HepG2 (cell line): ENCODE results near the gene WDR81. TPM values are rescaled to one million over a fixed set of nuclear protein-coding genes. Genes with fewer than 3 reads are reported as not detected.

Source experiments
- FOXC1 ChIP-seq: sonication (generic); formaldehyde crosslinking; IDR thresholded peaks from 2 replicates; pipeline ENCODE4 v1.8.0; 2022; ENCODE audit warnings: mild to moderate bottlenecking, missing genetic modification reagents, borderline replicate concordance
- HNRNPUL1 ChIP-seq: fragments of 200-400 bp; formaldehyde crosslinking; IDR thresholded peaks from 2 replicates; pipeline ENCODE4 v1.6.1; 2017; ENCODE audit warnings: low read depth, mild to moderate bottlenecking, low read length, moderate library complexity
- HOXA9 ChIP-seq: sonication (generic); formaldehyde crosslinking; IDR thresholded peaks from 2 replicates; pipeline ENCODE4 v1.8.1; 2022; ENCODE audit warnings: missing genetic modification reagents, mild to moderate bottlenecking, moderate library complexity, borderline replicate concordance
- IKZF1 ChIP-seq: fragments of 450-650 bp; IDR thresholded peaks from 2 replicates; pipeline ENCODE4 v1.7.1; 2016
- NBN ChIP-seq: fragments of 450-650 bp; conservative IDR thresholded peaks from 2 replicates; pipeline ENCODE4 v1.6.1; 2017
- NONO ChIP-seq, 2 experiments: fragments of 450-650 bp in 1 of 2; sonication (generic) in 1 of 2; formaldehyde crosslinking in 1 of 2; IDR thresholded peaks in 1 of 2; conservative IDR thresholded peaks in 1 of 2; 2 replicates each; pipeline versions ENCODE4 v1.6.1 to v1.8.0; 2017 to 2022; ENCODE audit warnings: mild to moderate bottlenecking in 1 of 2, missing genetic modification reagents in 1 of 2, moderate library complexity in 1 of 2
- PRMT3 ChIP-seq: sonication (generic); formaldehyde crosslinking; IDR thresholded peaks from 2 replicates; pipeline ENCODE4 v1.8.1; 2022; ENCODE audit warnings: low read depth, mild to moderate bottlenecking, moderate library complexity, missing genetic modification reagents, borderline replicate concordance
- RFX3 ChIP-seq: IDR thresholded peaks from 2 replicates; pipeline ENCODE4 v1.6.1; 2016; ENCODE audit warnings: missing biosample characterization, missing genetic modification reagents
- SALL1 ChIP-seq: sonication (generic); formaldehyde crosslinking; IDR thresholded peaks from 2 replicates; pipeline ENCODE4 v1.8.0; 2022; ENCODE audit warnings: mild to moderate bottlenecking, missing genetic modification reagents
- ZC3H13 ChIP-seq: sonication (generic); formaldehyde crosslinking; IDR thresholded peaks from 2 replicates; pipeline ENCODE4 v1.8.1; 2023; ENCODE audit warnings: mild to moderate bottlenecking, missing genetic modification reagents, moderate library complexity
- ZEB1 ChIP-seq: IDR thresholded peaks from 2 replicates; pipeline ENCODE4 v1.6.1; 2012; ENCODE audit warnings: mild to moderate bottlenecking, low read depth, inconsistent platforms; ENCODE audit not compliant: insufficient replicate concordance
- ZNF441 ChIP-seq: sonication (generic); formaldehyde crosslinking; IDR thresholded peaks from 2 replicates; pipeline ENCODE4 v1.7.0; 2021; ENCODE audit warnings: missing genetic modification reagents, borderline replicate concordance
- ZNF557 ChIP-seq: sonication (generic); formaldehyde crosslinking; IDR thresholded peaks from 2 replicates; pipeline ENCODE4 v1.4.0; 2020; ENCODE audit warnings: missing genetic modification reagents
- ZNF761 ChIP-seq: sonication (generic); formaldehyde crosslinking; conservative IDR thresholded peaks from 2 replicates; pipeline ENCODE4 v1.4.0; 2020; ENCODE audit warnings: mild to moderate bottlenecking, missing genetic modification reagents
- polyA plus RNA-seq, 8 experiments: library from polyadenylated mRNA; depleted of rRNA in 3 of 8; stranded (reverse) in 7 of 8; unstranded in 1 of 8; fragments of >200 nt; fragmentation: Illumina TruSeq in 4 of 8; extraction: Trizol in 4 of 8; gene quantifications; 2 replicates each; pipeline versions ENCODE4 v1.2.1 to v1.2.3, GENCODE V29; 2011 to 2016; ENCODE audit warnings: low read depth in 4 of 8, missing spikeins in 1 of 8, mixed read lengths in 1 of 8; ENCODE audit not compliant: insufficient read depth in 1 of 8
- total RNA-seq, 5 experiments: library from RNA; depleted of rRNA; stranded (reverse); fragments of >200 nt; fragmentation: Illumina TruSeq; extraction: Trizol; gene quantifications; 2 replicates each; pipeline ENCODE4 v1.2.3, GENCODE V29; 2016; ENCODE audit warnings: low read depth in 1 of 5
- TF ChIP-seq, protein P1 (sequence below): sonication (generic); formaldehyde crosslinking; IDR thresholded peaks from 2 replicates; pipeline ENCODE4 v1.5.0; 2020; ENCODE audit warnings: missing genetic modification reagents
- TF ChIP-seq, protein P2 (sequence below): sonication (generic); formaldehyde crosslinking; IDR thresholded peaks from 2 replicates; pipeline ENCODE4 v1.4.0; 2020; ENCODE audit warnings: missing genetic modification reagents, borderline replicate concordance
- TF ChIP-seq, protein P3 (sequence below): sonication (generic); formaldehyde crosslinking; IDR thresholded peaks from 2 replicates; pipeline ENCODE4 v1.4.0; 2020; ENCODE audit warnings: mild to moderate bottlenecking, missing genetic modification reagents, borderline replicate concordance
- TF ChIP-seq, protein P4 (sequence below): IDR thresholded peaks from 2 replicates; pipeline ENCODE4 v1.6.1; 2016; ENCODE audit warnings: missing genetic modification reagents, missing compliant biosample characterization
- TF ChIP-seq, protein P5 (sequence below): sonication (generic); formaldehyde crosslinking; IDR thresholded peaks from 2 replicates; pipeline ENCODE4 v1.5.0; 2020; ENCODE audit warnings: mild to moderate bottlenecking, missing genetic modification reagents
- TF ChIP-seq, protein P6 (sequence below): sonication (generic); formaldehyde crosslinking; IDR thresholded peaks from 2 replicates; pipeline ENCODE4 v1.8.1; 2023; ENCODE audit warnings: mild to moderate bottlenecking, missing genetic modification reagents, borderline replicate concordance

WDR81 gene
- total and polyA plus RNA-seq, 2 of the 13 experiments (the other 11 are each of a cell fraction or from before 2014, with no cell fraction given): 9.1 to 16.7 TPM

DNA sequence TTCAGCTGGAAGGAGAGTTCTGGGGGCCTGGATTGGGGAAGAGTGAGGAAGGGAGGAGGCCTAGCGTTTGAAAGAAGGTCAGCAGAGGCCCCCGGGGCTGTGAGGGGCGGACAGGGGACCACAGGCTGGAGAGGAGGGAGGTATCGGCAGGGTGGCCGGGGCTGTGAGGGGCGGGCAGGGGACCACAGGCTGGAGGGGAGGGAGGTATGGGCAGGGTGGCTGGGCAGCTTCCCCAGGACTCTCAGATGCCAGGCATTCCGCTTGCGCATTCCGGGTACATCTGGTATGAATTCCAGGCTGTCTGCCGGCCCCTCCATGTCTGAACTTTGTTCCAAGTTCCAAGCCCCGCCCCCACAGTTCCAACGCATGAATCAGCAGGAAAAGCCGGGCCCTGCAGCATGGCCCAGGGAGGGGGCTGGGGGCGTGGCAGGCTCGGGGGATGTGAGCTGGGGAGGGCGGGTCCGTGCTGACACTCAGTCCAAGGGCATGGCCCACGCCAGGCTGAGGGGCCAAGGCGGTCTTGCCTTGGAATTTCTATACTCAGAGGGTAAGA, 10.0 kb upstream of the WDR81 start (continued):
- TF ChIP-seq, protein P1, sequence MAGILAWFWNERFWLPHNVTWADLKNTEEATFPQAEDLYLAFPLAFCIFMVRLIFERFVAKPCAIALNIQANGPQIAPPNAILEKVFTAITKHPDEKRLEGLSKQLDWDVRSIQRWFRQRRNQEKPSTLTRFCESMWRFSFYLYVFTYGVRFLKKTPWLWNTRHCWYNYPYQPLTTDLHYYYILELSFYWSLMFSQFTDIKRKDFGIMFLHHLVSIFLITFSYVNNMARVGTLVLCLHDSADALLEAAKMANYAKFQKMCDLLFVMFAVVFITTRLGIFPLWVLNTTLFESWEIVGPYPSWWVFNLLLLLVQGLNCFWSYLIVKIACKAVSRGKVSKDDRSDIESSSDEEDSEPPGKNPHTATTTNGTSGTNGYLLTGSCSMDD: no peak
- TF ChIP-seq NBN (no peak), ZNF557 (CRISPR knock-in tag) (no peak), NONO (IDR thresholded peaks at IDR 0.05) (no peak), NONO (CRISPR knock-in tag; conservative IDR thresholded peaks at IDR 0.05) (peak; percentile 81), HOXA9 (CRISPR knock-in tag) (no peak), HNRNPUL1 (no peak), IKZF1 (no peak), PRMT3 (no peak), FOXC1 (no peak), SALL1 (CRISPR knock-in tag) (peak; percentile 82), ZNF761 (CRISPR knock-in tag) (no peak), ZNF441 (CRISPR knock-in tag) (no peak), ZC3H13 (CRISPR knock-in tag) (peak; percentile 58; the same call in 1 of the 2 replicates), ZEB1 (no peak), RFX3 (CRISPR knock-in tag) (no peak)
- TF ChIP-seq, protein P2, sequence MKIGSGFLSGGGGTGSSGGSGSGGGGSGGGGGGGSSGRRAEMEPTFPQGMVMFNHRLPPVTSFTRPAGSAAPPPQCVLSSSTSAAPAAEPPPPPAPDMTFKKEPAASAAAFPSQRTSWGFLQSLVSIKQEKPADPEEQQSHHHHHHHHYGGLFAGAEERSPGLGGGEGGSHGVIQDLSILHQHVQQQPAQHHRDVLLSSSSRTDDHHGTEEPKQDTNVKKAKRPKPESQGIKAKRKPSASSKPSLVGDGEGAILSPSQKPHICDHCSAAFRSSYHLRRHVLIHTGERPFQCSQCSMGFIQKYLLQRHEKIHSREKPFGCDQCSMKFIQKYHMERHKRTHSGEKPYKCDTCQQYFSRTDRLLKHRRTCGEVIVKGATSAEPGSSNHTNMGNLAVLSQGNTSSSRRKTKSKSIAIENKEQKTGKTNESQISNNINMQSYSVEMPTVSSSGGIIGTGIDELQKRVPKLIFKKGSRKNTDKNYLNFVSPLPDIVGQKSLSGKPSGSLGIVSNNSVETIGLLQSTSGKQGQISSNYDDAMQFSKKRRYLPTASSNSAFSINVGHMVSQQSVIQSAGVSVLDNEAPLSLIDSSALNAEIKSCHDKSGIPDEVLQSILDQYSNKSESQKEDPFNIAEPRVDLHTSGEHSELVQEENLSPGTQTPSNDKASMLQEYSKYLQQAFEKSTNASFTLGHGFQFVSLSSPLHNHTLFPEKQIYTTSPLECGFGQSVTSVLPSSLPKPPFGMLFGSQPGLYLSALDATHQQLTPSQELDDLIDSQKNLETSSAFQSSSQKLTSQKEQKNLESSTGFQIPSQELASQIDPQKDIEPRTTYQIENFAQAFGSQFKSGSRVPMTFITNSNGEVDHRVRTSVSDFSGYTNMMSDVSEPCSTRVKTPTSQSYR (CRISPR knock-in tag): peak; percentile 91
- TF ChIP-seq, protein P3, sequence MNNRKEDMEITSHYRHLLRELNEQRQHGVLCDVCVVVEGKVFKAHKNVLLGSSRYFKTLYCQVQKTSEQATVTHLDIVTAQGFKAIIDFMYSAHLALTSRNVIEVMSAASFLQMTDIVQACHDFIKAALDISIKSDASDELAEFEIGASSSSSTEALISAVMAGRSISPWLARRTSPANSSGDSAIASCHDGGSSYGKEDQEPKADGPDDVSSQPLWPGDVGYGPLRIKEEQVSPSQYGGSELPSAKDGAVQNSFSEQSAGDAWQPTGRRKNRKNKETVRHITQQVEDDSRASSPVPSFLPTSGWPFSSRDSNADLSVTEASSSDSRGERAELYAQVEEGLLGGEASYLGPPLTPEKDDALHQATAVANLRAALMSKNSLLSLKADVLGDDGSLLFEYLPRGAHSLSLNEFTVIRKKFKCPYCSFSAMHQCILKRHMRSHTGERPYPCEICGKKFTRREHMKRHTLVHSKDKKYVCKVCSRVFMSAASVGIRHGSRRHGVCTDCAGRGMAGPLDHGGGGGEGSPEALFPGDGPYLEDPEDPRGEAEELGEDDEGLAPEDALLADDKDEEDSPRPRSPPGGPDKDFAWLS (CRISPR knock-in tag): no peak
- TF ChIP-seq, protein P4, sequence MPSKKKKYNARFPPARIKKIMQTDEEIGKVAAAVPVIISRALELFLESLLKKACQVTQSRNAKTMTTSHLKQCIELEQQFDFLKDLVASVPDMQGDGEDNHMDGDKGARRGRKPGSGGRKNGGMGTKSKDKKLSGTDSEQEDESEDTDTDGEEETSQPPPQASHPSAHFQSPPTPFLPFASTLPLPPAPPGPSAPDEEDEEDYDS (CRISPR knock-in tag): no peak
- TF ChIP-seq, protein P5, sequence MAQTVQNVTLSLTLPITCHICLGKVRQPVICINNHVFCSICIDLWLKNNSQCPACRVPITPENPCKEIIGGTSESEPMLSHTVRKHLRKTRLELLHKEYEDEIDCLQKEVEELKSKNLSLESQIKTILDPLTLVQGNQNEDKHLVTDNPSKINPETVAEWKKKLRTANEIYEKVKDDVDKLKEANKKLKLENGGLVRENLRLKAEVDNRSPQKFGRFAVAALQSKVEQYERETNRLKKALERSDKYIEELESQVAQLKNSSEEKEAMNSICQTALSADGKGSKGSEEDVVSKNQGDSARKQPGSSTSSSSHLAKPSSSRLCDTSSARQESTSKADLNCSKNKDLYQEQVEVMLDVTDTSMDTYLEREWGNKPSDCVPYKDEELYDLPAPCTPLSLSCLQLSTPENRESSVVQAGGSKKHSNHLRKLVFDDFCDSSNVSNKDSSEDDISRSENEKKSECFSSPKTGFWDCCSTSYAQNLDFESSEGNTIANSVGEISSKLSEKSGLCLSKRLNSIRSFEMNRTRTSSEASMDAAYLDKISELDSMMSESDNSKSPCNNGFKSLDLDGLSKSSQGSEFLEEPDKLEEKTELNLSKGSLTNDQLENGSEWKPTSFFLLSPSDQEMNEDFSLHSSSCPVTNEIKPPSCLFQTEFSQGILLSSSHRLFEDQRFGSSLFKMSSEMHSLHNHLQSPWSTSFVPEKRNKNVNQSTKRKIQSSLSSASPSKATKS (CRISPR knock-in tag): no peak
- TF ChIP-seq, protein P6, sequence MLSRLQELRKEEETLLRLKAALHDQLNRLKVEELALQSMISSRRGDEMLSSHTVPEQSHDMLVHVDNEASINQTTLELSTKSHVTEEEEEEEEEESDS (CRISPR knock-in tag): no peak
